Chondrocyte (in vitro differentiated cells): Measurements from ENCODE around the gene ANTXR1. TPM values are rescaled to one million over a fixed set of nuclear protein-coding genes. Genes with fewer than 3 reads are reported as not detected.

Experiments used
- DNase-seq: peaks from one replicate; pipeline ENCODE4 v3.0.0; 2021; ENCODE audit warnings: mixed read lengths, low spot score
- H3K27ac Mint-ChIP-seq: one replicate; pipeline ENCODE4 v1.8.0; 2021; ENCODE audit warnings: mild to moderate bottlenecking, moderate library complexity, mixed read lengths; ENCODE audit not compliant: unreplicated experiment
- H3K27me3 Mint-ChIP-seq: 2 replicates; pipeline ENCODE4 v1.8.0; 2021; ENCODE audit warnings: low read depth, mixed read lengths
- H3K36me3 Mint-ChIP-seq: 2 replicates; pipeline ENCODE4 v1.8.0; 2021; ENCODE audit warnings: low read depth, mixed read lengths
- H3K4me1 Mint-ChIP-seq: 2 replicates; pipeline ENCODE4 v1.8.0; 2021; ENCODE audit warnings: low read depth, mild to moderate bottlenecking, mixed read lengths
- H3K4me3 Mint-ChIP-seq: one replicate; pipeline ENCODE4 v1.8.0; 2021; ENCODE audit warnings: mild to moderate bottlenecking, moderate library complexity, mixed read lengths; ENCODE audit not compliant: unreplicated experiment
- H3K9me3 Mint-ChIP-seq: 2 replicates; pipeline ENCODE4 v1.8.0; 2021; ENCODE audit warnings: low read depth, mixed read lengths
- CTCF ChIP-seq: fragments of 200-600 bp; sonication (generic); IDR thresholded peaks from 2 replicates; pipeline ENCODE4 v1.5.0; 2021; ENCODE audit warnings: antibody characterized with exemption, mild to moderate bottlenecking, moderate library complexity
- total RNA-seq: library from RNA; stranded (reverse); gene quantifications from 3 replicates; pipeline ENCODE4 v1.2.1, GENCODE V29; 2021

Gene ANTXR1
- total RNA-seq, 1 donor from 2014 or later, result 351 TPM

GRCh38 chr2:69076601-69077000 lies 63.6 kb downstream of the ANTXR1 start:
- DNase-seq, result no peak
- Mint-ChIP-seq H3K27me3 (no peaks in the 10 kb centered on the region), H3K36me3 (peaks cover 50% of the 10 kb centered on the region), H3K27ac (no peak overlapping the region), H3K9me3 (no peaks in the 10 kb centered on the region), H3K4me3 (no peak overlapping the region), H3K4me1 (peaks cover 51% of the 10 kb centered on the region)
- TF ChIP-seq CTCF, result no peak

- no peak overlapping the region for H3K27ac Mint-ChIP-seq
Observed at GRCh38 chr2:69077252-69077950, 64.4 kb downstream of the ANTXR1 start.

GRCh38 chr2:69080071-69080470 lies 67.1 kb downstream of the ANTXR1 start:
- Mint-ChIP-seq H3K9me3 (no peaks in the 10 kb centered on the region), H3K4me3 (no peak overlapping the region), H3K27me3 (no peaks in the 10 kb centered on the region), H3K36me3 (peaks cover 60% of the 10 kb centered on the region), H3K4me1 (peaks cover 49% of the 10 kb centered on the region), H3K27ac (peak overlapping the region; percentile 52)
- no peak for TF ChIP-seq CTCF
- DNase-seq, result no peak

More at GRCh38 chr2:69077252-69077950, 64.4 kb downstream of the ANTXR1 start:
- Mint-ChIP-seq H3K4me1 (peaks cover 56% of the 10 kb centered on the region), H3K9me3 (no peaks in the 10 kb centered on the region), H3K4me3 (no peak overlapping the region), H3K36me3 (peaks cover 56% of the 10 kb centered on the region), H3K27me3 (no peaks in the 10 kb centered on the region)
- DNase-seq, result no peak
- TF ChIP-seq CTCF, result no peak

GRCh38 chr2:69081001-69081580 lies 68.1 kb downstream of the ANTXR1 start:
- peaks cover 54% of the 10 kb centered on the region for H3K36me3 Mint-ChIP-seq
- no peak for DNase-seq
- no peaks in the 10 kb centered on the region for H3K9me3 Mint-ChIP-seq
- no peak overlapping the region for H3K27ac Mint-ChIP-seq
- H3K4me1 Mint-ChIP-seq, result peaks cover 46% of the 10 kb centered on the region
- no peak overlapping the region for H3K4me3 Mint-ChIP-seq
- H3K27me3 Mint-ChIP-seq, result no peaks in the 10 kb centered on the region
- no peak for TF ChIP-seq CTCF

GRCh38 chr2:69081757-69082156 lies 68.8 kb downstream of the ANTXR1 start:
- Mint-ChIP-seq H3K9me3 (no peaks in the 10 kb centered on the region), H3K4me3 (no peak overlapping the region), H3K36me3 (peaks cover 54% of the 10 kb centered on the region), H3K27ac (peak overlapping the region; percentile 78), H3K27me3 (no peaks in the 10 kb centered on the region), H3K4me1 (peaks cover 50% of the 10 kb centered on the region)
- TF ChIP-seq CTCF, result no peak
- DNase-seq, result no peak
